Raji (cell line): ENCODE measurements around the gene INTS11.

Experiments
- POLR2A ChIP-seq: IDR thresholded peaks from 2 replicates; pipeline ENCODE4 v1.6.1; 2011; ENCODE audit warnings: low read depth, low read length, control low read depth; ENCODE audit not compliant: insufficient read depth

The INTS11 gene

DNA sequence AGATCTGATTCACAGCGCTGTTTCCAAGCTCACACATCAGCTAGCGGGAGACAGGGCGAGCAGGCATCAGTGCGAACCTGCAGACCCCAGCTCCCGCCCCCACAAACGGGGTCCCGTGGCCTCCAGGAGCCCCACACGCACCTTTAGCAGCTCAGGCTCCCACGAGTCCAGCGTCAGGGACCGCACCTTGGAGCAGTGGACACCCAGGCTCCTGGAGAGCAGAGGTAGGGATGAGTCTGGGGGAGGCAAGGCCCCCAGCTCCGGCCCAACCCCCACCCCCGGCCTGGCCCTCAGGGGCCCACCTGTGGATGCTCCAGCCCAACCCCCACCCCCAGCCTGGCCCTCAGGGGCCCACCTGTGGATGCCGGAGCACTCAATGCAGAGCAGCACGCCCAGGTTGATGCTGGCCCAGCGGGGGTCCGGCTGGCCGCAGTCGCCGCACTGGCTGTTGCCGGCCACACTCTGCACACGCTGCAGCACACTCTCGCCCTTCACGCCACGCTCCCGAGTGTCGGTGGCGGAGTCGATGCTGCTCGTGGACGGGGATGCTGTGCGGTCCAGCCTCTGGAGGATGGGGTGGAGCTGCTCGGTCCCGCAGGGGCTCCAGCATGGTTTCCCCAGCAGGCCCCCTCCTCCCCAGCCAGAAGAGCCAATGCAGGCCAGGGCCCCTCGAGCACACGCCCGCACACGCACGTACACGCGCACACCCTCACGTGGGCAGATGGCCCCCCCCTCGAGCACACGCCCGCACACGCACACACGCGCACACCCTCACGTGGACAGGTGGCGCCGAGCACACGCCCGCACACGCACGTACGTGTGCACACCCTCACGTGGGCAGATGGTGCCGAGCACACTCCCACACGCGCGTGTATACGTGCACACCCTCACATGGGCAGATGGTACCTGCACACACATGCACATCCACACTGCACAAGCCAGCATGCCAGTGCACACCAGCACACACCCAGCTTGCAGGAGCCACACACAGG lies 28.1 kb downstream of the INTS11 start:
- TF ChIP-seq POLR2A: no peak

DNA sequence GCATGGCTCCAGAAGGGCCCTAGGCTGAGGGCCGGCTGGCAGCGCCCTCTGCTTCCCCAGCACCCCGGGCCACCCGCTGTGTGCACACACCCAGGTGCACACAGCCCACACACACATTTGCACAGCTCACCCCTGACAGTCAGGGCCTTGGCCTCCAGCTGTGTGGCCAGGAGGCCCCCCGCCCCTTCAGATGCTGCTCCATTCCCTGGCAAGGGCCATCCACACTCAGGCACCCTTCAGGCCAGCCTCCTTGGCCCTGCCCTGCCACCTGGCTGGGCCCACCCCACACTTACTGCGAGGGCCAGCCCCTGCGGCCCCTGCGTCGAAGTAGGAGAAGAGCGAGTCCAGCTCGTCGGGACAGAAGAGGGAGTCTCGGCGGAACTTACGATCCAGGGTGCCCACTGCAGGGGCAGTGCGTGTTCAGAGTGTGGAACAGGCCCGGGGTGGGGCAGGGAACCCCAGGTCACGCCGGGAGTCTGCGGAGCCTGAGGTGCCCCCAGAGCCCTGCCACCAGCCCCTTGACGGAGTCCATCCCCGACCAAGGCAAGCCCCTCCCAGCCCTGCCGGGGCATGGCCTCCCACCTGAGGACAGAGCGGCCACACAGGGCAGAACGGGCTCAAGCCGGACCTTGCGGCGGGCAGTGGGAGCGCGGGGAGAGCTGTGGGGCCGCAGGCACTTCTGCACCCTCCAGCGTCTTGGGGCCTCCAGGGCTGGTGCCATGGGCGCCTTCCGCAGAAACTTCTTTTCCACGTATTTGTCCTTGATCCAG lies 29.1 kb downstream of the INTS11 start:
- no peak for TF ChIP-seq POLR2A

DNA sequence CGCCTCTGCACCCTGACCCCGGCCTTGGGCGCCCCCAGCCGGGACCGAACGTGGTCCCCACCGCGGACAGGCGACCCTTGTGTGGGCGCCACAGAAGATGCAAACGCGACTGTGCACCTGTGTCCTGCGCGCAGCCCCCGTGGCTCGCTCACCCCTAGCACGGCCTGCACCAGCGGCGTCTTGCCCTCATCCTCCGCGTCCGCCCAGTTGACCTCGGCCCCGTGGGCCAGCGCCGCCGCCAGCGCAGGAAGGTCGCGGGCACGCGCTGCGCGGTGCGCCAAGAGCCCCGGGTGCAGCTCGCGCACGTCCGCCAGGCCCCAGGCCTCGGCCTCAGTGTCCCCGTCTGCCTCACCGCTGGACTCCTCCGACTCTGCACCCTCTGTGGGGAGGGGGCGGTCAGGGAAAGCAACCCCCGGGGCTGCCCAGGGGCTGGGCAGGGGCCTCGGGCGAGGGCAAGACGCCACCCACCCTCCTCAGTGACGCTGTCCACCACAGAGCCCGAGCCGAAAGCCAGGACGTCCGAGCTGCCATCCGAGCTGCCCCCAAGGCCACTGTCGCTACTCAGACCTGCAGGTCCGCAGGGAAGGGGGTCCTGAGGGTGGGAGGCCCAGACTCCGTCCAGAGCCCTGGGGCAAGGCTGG lies 30.1 kb downstream of the INTS11 start:
- no peak for TF ChIP-seq POLR2A

DNA sequence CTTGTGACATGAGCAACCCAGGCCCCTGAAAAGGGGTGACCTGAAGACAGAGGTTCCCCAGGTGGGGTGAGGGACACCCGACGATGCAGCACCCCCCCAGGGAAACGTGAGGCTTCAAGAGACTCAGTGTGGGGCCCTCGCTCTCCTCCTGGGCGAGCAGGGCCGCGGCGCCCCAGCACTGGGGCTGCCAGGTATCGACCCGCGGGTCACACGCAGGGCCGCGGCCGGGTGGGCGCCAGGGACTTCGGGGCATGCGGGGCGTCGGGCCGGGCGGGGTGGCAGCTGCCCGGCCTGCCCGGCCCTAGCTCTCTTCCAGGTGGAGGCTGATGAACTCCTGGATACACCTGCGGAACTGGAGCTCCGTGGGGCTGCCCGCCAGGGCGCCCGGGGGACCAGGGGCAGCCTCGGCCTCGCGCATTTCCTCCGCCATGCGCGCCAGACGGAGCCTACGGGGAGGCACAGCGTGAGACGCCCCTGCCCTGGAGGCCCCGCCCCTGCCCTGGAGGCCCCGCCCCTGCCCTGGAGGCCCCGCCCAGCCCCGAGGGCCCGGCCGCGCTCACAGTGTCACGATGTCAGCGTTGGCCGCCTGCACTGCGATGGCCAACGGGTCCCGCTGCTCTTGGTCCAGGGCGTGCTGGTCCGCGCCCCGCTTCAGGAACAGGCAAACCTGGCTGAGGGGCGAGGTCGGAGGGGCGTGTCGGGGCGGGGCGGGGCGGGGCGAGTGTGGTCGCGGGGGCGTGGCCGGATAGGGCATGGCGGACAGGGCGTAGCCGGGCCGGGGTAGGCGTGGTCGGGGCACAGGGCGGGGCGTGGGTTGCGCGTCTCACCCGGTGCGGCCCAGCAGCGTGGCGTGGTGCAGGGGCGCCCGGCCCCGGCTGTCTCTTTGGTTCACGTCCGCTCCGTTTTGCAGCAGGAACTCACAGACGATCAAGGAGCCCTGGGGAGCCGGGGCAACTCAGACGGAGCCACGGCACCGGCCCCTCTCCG lies 30.9 kb downstream of the INTS11 start:
- no peak for TF ChIP-seq POLR2A

DNA sequence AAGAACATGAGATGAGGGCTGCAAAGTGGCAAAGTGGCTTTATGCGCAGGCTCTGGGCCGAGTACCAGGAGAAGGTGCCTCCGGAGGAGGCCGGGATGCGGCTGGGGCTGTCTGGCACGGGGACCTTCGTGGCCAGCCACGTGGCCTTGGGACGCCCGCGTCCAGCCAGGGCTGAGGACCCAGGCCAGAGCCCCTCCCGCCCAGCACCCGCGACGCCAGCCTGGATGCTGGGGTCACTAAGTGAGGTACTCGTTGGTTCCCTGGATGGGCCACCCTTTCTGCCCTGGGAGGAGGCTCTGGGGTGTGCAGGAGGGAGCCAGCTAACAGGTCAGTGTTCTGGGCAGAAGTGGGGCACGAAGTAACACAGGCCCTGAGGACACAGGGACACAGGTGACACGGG lies 31.6 kb downstream of the INTS11 start:
- TF ChIP-seq POLR2A: no peak

DNA sequence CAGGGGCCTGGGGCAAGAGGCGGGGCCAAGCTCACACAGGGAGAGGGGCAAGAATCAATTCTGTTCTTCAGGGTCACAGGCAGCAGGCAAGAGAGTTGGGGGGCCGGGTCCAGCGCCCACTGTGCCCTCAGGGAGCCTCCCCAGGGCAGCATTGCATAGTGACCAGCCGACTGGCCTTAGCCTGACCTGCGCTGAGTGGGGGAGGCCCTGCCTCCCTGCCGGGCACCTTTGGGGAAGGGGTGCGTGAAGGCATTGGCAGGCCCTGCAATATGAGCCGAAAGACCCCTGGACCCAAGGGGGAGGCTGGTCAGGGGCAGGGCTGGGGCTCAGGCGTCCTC lies 32.0 kb downstream of the INTS11 start:
- no peak for TF ChIP-seq POLR2A

DNA sequence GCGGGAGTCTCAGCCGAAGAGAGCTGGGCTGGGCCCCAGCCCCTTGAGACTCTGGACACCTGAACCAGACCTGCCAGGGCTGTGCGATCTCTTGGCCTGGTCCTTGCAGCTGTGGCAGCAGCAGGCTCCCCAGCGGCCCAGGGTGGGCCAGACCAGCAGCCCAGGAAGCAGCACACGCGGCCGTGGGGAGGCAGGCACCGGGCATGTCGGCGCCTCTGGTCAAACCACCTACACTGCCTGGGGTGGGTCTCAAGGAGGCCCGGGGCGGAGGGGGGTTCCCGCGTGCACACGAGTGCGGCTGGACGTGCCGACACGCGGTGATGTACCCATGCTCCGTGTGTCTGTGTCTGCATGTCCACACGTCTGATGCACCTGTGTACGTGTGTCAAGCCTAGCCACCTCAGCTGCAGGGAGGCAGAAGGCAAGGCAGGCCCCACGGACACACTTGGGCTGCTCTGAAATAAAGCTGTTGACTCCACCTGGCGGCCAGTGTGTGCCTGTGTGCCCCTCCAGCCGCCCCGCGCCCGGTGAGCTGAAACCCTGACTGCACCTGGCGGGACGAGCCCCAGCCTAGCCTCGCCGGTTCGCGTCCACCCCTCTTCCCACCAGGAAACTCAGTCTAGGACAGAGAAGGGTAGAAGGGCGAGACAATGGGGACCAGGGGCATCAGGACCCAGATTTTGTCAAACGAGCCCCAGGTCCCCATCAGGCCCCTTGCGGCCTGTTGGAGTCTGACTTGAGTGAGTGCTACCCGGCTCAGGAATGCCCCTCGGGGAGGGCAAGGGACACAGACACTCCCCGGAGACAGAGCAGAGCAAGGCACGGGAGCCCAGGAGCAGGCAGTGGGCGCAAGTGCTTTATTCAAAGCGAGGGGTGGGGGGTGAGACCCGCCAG lies 32.7 kb downstream of the INTS11 start:
- TF ChIP-seq POLR2A: peak; percentile 30; the same call in 1 of the 2 replicates

DNA sequence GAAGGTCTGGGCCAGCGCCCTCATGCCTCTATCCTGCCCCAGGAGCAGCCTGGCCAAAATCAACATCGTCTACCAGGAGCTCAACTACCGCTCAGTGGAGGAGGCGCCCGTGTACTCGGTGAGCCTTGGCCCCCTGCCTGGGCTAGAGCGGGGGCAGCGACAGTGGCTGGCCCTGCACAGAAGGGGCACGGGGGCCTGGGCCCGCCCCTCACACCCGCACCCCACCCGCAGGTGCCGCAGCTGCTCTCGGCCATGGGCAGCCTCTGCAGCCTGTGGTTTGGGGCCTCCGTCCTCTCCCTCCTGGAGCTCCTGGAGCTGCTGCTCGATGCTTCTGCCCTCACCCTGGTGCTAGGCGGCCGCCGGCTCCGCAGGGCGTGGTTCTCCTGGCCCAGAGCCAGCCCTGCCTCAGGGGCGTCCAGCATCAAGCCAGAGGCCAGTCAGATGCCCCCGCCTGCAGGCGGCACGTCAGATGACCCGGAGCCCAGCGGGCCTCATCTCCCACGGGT lies 33.4 kb downstream of the INTS11 start:
- no peak for TF ChIP-seq POLR2A

DNA sequence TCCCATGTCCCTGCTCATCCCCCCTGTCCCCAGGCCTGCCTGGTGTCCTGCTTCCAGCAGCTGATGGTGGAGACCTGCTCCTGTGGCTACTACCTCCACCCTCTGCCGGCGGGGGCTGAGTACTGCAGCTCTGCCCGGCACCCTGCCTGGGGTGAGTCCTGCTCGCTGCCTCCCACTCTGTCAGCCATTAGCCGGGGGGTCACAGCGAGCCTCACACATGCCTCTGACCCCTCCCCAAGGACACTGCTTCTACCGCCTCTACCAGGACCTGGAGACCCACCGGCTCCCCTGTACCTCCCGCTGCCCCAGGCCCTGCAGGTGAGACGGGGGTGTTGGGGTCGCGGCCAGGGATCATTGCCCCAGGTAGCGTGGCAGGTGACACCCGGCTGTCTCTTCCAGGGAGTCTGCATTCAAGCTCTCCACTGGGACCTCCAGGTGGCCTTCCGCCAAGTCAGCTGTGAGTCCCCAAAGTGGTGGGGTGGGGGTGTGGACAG lies 34.2 kb downstream of the INTS11 start:
- TF ChIP-seq POLR2A: no peak

DNA sequence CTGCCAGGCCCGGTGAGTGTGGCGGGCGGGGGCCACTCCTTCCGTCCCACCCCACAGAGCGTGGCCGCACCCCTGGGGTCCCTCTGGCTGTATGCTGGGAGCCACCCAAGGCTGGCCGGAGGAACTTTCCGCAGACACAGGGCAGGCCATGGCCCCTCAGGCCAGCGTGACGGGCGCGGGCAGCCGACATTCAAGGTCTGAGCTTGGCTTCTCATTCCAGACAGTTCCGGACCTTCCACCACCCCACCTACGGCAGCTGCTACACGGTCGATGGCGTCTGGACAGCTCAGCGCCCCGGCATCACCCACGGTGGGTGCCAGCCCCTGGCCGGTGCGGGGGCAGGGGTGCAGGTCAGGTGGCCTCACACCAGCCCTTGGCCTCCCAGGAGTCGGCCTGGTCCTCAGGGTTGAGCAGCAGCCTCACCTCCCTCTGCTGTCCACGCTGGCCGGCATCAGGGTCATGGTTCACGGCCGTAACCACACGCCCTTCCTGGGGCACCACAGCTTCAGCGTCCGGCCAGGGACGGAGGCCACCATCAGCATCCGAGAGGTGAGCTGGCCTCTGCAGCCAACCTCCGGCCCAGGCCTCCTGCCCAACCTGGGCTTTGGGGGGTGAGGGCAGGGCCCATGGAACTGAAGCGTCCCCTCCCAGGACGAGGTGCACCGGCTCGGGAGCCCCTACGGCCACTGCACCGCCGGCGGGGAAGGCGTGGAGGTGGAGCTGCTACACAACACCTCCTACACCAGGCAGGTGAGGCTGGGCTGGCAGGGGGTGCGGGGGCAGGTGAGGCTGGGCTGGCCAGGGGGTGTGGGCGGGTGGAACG lies 37.0 kb downstream of the INTS11 start:
- no peak for TF ChIP-seq POLR2A

DNA sequence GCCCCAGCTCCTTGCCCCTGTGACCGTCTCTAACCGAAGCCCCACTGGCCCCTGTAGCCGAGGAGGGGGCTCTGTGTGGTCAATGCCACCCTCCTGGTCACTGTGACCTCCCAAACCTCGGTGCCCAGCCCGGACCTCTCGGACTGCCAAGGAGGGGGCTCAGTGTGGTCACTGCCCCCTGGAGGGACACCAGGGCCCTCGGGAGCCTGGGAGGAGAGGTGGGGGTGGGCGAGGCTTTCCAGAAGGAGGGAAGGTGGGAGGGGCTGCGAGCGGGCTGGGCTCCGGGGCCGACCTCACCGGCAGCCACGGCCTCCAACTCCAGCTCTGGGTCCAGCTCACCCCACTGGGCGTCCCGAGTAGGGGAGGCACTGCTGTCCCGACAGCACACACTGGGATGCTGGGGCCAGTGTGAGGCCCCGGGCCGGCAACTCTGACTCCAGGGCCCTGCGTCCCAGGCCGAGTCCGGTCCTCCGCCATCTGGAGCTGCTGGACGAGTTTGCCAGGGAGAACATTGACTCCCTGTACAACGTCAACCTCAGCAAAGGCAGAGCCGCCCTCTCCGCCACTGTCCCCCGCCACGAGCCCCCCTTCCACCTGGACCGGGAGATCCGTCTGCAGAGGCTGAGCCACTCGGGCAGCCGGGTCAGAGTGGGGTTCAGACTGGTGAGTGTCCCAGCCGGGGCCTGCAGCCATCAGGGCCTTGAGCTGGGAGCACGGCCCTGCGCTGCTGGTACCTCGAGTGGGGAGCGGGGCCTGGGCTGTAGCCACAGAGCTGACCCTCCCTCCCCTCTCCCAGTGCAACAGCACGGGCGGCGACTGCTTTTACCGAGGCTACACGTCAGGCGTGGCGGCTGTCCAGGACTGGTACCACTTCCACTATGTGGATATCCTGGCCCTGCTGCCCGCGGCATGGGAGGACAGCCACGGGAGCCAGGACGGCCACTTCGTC lies 37.9 kb downstream of the INTS11 start:
- TF ChIP-seq POLR2A: no peak

DNA sequence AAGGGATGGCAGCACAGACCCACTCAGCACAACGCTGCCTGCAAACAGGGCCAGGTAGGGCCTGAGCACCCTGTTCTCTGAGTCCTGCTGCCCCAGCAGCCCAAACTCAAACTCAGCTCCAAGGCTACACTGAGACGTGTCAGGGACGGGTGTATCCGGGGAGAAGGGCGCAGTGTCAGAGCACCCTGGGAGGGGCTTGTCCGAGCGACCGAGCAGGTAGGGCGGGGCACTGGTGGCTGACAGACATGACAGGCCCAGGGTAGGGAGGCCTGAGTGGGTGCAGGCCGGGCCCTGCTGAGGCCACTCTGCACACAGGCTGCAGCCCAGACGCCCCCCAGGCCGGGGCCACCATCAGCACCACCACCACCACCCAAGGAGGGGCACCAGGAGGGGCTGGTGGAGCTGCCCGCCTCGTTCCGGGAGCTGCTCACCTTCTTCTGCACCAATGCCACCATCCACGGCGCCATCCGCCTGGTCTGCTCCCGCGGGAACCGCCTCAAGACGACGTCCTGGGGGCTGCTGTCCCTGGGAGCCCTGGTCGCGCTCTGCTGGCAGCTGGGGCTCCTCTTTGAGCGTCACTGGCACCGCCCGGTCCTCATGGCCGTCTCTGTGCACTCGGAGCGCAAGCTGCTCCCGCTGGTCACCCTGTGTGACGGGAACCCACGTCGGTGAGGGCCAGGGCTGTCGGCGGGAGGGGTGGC lies 38.7 kb downstream of the INTS11 start:
- no peak for TF ChIP-seq POLR2A
